ENCODE data around the gene GSC2.

The GSC2 gene

DNA sequence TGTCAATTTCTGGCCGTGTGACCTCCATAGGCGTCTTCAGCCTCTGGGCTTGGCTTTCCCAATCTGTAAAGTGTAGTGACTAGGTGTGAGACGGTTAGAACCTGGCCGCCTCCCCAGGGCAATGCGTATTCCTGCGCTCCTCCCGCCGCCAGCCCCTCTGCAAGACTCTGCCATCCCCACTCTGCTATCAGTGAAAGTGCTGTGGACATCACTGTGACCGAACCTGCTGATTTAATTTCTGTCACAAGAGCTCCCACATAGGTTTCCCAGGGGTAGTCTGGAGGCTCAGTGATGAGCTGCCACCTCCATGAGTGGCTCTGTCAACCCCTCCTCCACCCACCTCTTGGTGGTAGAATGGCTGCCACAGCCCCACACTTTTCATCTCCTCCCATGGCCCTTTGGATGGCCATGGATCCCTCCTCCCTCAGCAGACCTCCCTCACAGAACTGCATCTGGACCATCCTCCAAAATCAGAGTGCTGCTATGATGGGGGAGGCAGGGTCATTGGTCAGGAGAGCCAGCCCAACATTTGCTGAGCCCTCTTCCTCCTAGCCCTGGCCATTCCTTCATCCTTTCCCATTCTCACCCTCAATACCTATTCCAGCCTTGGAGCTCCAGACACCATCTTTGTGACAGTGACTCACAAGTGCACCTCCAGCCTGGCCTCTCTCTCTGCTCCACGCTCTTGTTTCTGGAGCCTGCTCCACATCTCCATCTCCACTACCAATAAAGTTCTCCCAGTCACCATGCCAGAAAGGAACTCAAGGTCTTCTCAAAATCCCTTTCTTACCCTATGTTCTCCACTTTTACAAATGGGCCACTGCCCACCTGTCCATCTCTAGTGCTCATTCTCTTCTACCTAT, 1.5 kb upstream of the GSC2 start:
- DNase-seq: no peak

DNA sequence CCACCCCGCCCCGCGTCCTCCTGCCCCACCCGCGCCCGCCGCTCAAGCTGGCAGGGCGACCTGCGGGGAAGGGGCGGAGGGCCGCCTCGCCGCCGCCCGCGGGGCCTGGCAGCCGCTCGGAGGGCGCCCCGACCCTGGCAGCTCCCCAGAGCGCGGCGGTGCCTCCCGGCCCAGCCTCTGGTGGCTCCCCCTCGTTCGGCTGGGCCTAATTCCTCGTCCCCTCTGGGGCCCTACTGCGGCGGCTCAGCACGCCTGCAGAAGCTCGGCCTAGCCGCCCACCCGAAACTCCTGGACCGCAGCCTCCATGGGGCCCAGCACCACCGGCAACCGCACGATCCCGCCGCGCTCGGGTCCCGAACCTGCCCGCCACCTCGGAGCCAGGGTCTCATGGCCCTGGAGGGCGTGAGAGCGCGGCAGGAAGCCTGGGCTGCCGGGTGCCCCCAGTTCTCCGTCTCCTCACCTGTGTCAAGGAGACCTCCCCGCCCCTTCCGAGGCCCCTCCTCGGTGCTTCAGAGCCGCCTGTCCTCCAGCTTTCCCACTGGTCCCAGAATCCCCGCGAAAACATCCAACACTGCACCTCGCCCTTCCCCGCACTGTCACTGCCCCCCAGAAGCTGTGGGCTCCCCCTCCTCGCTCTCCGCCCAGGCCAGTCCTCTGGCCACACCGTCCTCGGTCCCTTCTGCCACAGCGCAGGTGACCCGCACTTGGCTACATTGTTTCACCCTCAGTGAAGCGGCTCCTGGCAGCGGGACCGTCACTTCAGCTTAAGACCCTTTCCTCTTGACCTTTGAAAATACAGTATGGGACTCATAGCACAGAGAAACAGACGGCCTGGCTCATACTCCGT, 613 bp upstream of the GSC2 start:
- no peak for DNase-seq

DNA sequence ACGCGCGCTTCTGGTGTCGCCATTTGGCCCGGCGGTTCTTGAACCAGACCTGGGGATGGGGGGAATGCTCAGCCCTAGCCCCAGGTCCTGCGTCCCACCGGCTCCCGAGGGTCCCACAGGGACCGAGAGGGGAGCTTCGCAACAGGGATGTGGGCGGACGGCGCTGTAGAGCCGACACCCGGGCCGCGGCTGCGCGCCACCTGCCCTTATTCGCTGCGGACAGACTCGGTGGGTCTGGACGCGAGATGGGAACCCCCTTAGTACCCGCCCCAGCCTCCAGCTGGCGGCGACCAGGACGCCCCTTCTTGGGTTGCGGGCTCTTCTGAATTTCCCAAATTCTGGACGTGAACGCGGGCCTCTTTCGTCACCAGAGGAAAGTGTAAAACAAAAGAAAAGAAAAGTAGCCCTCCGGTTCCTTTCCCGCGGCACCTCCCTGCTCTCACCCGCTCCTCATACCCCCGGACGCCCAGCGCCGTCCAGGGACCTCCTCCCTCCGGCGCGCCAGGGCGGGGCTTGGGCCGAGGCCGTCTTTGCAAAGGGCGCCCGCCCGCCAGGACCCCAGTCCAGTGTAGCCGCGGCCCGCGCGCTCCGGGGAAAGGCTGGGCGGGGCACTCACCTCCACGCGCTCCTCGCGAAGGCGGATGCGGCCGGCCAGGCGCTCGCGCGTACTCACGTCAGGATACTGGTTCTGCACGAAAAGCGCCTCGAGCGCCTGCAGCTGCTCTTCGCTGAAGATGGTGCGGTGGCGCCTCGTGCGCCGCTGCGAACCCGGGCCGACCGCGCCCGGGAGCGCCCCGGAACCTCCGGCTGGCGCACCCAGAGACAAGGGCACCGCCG, 827 bp downstream of the GSC2 start:
- DNase-seq: peak; percentile 30

DNA sequence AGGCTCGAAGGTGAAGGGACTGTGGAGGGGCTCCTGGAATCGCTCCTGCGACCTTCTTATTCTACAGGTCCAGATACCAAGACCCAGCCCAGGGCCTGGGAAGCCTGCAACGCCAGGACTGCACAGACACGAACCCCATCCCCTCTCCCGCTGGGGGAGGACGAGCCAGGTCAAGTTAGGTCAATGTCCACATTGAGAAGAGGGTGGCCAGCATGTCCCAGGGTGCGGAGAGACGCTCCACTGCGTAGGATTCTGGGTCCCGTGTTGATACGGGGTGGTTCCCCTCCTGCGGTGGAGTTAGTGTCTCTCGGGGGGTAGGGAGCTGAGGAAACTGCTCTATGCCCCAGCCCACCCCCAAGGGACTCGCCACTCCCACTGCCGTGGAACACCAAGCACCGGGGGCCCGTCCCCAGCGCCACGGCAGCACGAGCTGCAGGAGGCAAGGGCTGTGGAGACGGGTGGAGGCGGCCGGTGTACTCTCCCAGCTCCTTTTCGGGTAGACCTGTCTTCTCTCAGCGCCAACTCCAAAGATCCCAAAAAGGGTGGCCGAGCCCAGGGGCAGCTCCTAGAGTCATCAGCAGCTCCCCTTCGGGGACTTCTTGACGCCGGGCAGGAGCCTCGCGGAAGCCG, 1.6 kb downstream of the GSC2 start:
- no peak for DNase-seq

DNA sequence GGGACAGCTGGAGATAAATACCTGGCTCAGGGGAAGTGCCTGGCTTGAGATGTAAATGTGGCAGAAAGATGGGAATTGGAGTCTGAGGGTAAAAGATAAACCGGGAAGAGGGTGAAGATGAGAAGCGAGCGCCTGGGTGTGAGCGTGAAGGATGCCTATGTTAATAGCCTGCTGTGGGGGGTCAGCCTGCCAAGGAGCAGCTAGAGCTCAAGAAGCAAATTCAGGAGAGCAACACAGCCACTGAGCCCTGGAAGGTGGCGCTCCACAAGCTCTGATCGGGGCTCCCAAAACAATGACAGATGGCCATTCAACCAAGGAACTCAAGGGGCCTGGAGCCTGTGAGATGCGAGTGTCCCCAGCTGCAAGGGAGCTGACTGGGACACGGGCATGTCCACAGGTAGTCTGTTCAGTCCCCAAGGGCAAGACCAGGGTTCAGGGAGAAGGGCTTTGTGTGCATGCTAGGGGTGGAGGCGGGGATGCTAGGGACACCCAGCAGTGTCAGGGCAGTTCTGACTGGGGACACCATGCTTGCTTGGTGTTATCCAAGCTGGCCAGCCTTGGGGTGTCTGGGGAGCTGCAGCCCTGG, 2.8 kb downstream of the GSC2 start:
- no peak for DNase-seq

DNA sequence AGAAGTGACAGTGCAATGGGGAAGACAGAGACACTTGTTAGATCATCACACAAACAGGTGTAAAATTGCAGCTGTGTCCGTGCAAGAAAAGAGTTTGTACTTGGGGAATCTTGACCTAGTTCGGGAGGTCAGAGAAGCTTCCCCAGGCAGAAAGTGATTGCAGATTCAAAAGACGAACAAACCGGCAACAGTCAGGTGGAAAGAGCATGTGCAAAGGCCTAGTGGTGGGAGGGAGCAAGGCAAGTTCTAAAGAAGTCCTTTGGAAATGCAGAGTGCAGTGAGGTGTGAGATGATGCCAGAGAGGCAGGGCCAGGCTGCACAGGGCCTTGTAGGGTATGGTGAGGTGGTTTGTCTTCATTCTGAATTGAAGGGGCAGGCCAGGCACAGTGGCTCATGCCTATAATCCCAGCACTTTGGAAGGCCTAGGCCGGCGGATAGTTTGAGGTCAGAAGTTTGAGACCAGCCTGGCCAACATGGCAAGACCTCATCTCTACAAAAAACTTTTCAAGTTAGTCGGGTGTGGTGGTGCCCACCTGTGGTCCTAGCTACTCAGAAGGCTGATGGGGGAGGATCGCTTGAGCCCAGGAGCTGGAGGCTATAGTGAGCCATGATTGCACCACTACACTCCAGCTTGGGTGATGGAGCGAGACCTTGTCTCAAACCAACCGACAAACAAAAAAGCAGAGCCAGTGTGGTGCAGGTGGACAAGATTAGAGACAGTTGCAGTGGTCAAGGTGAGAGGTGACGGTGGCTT, 3.7 kb downstream of the GSC2 start:
- DNase-seq: no peak

DNA sequence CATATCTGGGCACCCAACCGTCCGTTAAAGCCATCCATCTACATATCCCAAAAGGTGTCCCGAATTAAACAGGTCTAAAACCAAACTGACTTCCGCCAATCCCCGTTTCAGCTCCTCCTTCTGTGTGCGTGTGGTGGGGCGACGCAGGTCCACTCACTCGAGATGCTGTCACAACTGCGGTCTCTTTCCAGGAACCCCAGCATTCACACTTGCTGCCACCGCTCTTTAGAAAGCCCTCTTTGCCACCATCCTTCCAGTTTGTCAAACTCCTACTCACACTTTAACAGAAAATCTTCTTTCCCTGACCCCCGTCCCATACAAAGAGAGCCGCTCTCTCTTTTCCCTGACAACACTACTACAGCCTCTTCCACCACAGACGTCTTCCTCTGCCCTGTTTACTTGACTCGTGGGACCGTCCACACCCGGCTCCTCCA, 6.1 kb downstream of the GSC2 start:
- DNase-seq: peak; percentile 43

DNA sequence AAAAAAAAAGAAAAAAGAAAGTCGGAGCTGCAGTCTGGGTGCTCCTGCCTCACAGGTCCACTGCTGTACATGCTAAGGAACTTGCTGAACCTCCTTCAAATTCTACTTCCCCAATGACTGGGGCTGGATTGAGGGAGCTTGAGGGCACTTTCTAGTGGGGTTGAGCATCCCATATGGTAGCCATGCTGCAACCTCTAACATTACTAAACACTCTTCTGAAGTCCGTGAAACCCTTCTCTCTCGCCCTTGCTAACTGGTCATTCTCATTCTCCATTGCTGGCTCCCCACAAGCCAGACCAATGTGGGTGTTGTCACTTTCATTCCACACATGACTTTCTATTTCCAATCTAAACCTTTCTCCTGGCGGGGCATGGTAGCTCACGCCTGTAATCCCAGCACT, 6.9 kb downstream of the GSC2 start:
- no peak for DNase-seq

DNA sequence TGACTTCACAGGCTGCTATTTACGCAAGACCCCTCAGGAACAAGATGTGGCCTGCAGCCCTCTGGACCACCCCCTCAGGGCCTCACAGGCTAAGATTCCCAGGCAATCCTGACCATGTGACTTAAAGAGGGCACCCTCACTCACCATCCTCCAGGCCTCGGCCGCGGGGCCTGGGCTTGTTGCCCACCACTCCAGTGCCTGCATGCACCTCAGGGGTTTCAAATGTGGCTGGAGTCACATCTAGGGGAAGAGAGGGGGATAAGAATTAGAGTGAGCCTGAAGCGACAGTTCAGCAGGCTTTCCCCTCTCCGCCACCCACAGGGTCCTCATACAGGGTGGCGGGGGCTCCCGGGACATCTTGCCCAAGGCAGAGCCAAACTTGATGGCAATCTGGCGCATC, 7.7 kb downstream of the GSC2 start:
- DNase-seq: no peak

DNA sequence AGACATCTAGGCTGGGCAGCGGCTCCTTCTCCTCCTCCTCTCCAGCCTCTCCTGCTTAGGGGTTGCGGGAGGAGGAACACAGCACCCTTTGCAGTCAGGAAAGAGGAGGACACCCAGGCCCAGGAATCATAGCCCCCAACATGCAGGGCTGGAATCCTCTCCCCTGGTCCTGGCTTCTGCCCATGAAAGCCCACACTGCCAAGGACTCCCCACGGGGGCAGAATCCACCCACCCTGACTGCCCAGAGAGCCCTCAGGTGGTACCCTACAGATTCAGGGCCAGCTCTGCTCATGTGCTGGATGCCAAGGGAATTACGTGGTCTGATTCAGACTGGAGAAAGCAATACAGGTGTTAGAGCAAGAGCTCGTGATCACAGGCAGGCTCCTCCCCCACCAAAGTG, 10.1 kb downstream of the GSC2 start:
- DNase-seq: no peak

DNA sequence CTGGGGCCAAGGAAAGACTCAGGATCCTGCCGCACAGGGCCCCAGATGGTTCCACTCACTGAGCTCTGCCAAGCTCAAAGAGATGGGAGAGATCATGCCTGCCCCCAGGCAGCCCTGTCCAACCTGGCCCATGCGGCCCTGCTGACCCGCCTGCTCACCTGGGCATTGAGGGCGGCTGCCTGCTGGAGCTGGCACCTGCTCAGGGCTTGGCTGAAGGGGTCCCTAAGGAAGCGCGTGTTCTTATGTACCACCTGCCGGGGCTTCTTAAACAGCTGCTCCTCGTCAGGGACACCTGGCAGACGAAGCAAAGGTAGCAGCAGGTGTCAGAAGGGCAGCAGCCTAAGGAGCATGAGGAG, 11.1 kb downstream of the GSC2 start:
- DNase-seq: no peak

DNA sequence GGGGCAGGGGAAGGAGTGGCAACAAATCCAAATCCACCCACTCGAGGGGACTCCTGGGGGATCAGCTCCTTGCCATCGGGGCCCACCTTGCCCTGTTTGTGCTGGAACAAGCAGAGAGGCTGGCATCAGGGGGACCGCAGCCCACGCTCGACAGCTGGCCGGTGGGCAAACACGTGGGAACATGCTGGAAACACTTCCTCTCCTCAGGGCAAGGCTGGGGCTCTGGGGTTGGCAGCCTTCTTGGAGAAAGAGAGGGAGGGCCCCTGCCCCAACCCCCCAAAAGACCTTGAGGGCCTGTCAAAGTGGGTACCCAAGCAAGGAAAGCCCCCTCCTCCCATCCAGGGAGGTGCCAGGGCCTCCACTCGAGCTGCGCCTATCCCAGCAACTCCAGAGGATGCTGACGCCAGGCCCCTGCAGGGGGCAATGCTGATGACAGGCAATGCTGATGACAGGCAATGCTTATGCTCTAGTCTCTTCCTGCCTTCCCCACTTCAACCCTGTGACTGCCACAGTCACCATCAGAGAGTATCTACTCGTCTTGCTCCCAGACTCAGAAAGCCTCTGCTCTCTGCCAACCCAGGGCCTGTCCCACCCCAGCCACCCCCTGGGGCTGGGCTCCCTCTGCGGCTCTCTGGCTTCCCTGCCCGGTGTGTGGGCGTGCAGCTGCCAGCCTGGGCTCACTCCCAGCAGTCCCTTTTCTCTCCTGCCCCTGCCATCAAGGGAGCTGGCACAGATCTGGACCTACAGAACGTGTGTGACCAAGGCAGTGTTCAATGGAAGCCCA, 11.7 kb downstream of the GSC2 start:
- no peak for DNase-seq

DNA sequence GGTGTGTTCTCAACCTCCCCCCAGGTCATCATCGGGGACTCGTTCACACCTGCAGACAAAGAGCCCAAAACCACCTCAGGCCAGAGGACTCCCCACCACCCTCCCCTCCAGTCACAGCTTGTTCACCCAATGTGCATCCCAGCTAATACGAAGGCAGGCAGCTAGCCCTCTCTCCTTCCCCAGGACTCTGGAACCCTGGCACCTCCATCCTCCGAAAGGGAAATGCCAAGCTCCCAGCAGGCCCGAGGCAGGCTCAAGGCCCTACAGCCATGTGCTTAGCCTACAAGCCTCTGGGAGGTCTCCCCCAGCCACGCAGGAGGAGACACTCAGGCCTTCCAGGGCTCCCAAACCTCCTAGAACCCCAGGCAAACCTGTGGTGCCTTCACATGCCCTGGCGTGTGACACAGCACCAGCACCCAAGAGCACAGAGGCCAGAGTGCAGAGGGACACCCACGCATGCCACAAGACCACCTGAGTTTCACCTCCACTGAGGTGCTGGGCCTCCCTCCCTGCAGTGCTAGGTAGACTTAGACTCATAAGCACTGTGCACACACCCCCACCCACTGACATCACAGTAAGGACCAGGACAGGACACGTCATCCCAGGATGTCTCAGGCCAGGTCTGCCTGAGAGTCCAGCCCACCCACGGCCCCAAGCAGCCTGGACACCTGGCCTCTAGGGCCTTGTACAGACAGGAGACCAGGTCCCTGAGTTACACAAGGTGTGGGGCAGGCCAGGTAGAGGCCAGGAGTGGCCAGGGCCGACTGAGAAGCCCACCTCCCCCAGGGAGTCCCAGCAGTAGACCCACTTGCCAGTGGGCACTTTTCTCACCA, 12.5 kb downstream of the GSC2 start:
- no peak for DNase-seq

DNA sequence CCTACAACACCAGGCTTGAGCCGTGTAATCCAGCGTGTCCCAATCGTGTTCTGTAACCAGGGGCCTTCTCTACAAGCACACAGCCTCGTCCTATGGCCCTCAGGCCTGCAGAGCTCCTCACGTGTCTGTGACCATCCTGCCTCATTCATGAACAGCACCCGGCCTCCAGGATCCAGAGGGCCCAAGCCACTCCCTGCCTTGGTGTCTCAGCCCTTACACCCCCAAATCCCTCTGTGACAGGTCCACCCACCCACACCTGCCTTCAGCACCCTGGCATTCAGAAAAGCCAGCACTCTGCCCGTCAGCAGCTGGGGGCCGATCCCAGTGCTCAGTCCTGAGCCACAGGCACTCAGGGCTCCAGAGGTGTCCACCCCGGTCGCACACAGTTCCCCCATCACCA, 13.2 kb downstream of the GSC2 start:
- no peak for DNase-seq

DNA sequence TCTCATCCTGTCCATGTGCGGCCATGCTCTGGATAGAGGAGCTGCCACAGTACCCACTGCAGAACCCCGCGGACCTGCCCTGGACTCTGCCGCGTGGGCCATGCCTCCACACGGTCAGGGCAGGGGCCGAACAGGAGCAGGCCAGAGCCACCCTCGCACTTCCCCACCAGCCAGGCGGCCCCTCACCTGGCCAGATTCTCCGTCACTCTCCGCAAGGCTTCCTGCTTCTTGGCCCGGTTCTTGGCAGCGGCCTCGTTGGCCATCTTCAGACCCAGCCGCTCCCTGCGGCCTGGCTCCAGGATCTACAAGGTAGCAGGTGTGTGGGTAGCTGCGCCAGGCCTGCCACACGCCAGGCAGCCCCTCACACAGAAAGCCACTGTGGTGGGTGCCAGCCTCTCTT, 15.2 kb downstream of the GSC2 start:
- DNase-seq: no peak

DNA sequence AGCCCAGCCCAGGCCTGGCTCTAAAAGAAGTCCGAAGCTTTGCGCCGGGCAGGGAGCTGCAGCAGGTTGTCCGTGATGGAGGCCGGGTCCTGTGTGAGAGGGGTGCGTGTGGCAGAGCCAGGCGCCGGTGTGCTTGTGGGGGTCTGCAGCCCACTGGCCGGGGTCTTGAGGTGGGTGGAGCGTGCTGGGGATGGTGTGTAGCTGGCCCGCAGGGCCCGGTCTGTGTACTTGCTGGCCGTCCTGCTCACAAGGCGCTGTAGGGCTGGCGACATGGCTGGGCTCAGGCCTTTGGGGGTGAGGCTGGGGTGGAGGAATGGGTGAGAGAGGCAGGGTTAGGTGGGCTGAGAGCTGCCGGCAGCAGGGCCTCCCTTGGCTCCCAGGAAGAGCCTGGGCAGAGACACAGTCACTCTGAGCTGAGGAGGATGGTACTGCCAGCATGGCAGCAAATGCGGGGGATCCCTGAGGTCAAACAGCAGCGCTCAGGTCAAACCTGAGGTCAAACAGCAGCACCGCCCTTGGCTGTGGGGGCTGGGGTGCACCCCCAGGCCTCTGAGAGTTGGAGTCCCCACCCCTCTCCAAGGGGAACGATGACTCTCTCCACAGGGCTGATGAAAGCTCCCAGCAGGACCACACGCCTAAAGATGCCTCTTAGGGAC, 15.8 kb downstream of the GSC2 start:
- no peak for DNase-seq

DNA sequence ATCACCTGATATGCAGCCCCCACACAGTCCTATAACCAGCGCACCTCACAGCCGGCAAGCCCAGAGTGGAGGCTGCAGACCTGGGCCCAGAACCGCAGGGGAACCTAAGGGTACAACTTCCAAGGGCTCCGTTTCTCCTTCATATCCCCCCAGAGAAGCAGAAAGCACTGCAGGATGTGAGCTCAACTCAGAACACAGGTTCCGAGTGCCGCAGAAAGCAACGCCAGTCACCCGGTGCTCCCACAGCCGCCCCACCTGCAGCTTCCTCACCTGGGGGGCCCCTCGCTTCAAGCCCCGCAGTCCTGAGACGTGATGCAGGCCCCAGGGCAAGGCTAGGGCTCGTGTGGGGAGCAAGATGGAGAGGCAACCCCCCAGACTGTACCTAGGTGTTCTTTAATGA, 16.5 kb downstream of the GSC2 start:
- DNase-seq: no peak

DNA sequence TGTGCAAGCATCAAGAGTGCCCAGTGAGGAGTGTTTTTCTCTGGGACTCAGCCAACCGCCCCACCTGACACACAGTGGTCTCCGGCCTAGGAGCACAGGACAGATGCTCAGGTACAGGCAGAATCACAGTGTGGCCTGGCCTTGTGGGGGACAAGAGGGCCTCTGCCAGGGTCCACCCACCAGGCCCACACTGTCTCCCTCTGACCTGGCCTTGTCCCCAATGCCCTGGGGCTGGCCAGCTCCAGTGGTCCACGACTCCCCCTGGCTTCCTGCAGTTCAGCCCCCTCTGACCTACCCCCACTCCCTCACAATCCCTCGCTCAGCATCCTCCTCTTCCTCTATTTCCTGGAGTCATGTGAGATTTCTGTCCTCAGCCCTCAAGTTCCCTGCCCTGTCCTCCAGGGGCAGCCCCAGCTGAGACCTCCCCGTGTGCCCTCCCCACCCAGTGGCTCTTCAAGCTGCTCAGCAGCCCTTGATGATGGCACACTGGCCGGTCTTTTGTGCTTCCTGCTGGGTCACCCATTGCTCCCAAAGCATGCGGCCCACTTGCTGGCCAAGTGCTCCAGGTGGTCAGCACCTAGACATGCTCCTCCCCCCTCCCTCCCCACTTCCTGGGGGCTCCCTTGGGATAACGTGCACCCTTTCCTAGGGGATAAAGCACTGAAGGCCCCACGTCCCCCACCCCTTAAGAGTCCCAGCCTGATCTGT, 17.2 kb downstream of the GSC2 start:
- DNase-seq: no peak

DNA sequence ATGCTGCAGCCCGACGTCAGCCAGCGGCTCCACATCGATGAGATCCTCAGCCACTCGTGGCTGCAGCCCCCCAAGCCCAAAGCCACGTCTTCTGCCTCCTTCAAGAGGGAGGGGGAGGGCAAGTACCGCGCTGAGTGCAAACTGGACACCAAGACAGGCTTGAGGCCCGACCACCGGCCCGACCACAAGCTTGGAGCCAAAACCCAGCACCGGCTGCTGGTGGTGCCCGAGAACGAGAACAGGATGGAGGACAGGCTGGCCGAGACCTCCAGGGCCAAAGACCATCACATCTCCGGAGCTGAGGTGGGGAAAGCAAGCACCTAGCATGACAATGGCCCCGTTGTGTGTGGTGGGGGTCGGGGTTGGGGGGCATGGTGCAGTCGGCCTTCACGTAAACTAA, 17.9 kb downstream of the GSC2 start:
- no peak for DNase-seq

Measured in CD4-positive, alpha-beta T cell treated with Interleukin-10 for 1 hour (primary cell).